ENCODE measurements around the gene PTPRG. TPM values are rescaled to one million over a fixed set of nuclear protein-coding genes. Genes with fewer than 3 reads are reported as not detected.

The PTPRG gene
- polyA plus RNA-seq, 1 donor (not counting 4 experiments of a cell fraction or from before 2014, with no cell fraction given): 12.1 TPM

DNA sequence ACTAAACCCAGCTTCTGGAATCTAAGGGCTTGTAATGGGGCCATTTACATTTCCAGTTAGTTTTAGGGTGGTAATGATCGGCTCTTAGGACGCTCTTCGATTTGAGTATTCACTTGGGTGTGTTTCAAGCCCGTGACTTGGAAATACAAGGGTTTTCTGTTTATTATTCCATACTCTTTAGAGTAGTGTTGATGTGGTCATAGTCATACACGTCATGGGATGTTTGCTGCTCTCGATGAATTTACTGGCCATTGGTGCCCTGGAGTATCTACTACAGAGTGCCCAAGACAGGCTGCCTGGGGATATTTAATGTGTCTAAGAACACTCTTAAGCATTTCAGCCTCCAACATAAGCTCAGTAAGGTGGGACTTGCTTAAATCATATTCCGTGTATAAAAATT lies 64.1 kb downstream of the PTPRG start:
- Histone ChIP-seq H3K9me3 (ENCODE audit: control insufficient read depth, low read depth, low read length) (no peaks in the 10 kb centered on the region), H3K27ac (ENCODE audit: control insufficient read depth, insufficient read depth, low read length) (no peak overlapping the region), H4K20me1 (ENCODE audit: control insufficient read depth, extremely low read depth, insufficient read depth, low read length) (no peaks in the 10 kb centered on the region), H3K9me1 (ENCODE audit: control insufficient read depth, extremely low read depth, insufficient read depth, low read length) (no peaks in the 10 kb centered on the region), H3K9ac (ENCODE audit: control insufficient read depth, extremely low read depth, insufficient read depth, low read length) (no peak overlapping the region), H3K4me2 (ENCODE audit: control insufficient read depth, extremely low read depth, insufficient read depth, low read depth, low read length) (no peak overlapping the region), H3K27me3 (ENCODE audit: control insufficient read depth, extremely low read depth, insufficient read depth, low read length) (no peaks in the 10 kb centered on the region), H3K4me1 (ENCODE audit: control insufficient read depth, extremely low read depth, insufficient read depth, low read length) (peaks cover 16% of the 10 kb centered on the region), H3K4me3 (ENCODE audit: control insufficient read depth in 2 of 3, extremely low read depth in 1 of 3, insufficient read depth in 2 of 3, low read depth in 1 of 3, low read length in 3 of 3) (no peak overlapping the region), H3K79me2 (ENCODE audit: control insufficient read depth, insufficient read depth, low read length) (no peaks in the 10 kb centered on the region), H3K36me3 (ENCODE audit: control insufficient read depth in 2 of 2, extremely low read depth in 1 of 2, insufficient read depth in 2 of 2, low read length in 2 of 2) (peaks cover 0 to 6% of the 10 kb centered on the region in 2 experiments), H2AFZ (ENCODE audit: control insufficient read depth, low read length) (no peak overlapping the region)
- no peak for FAIRE-seq
- dilution Hi-C loops (cut with MboI; ENCODE audit: extremely low pct_ligation_motif_present, low sequenced_read_pairs): no loop called here
- DNase-seq (ENCODE audit: low read depth, low spot score): no peak
- no peak for TF ChIP-seq EZH2 (IDR thresholded peaks at IDR 0.05; ENCODE audit: low read length)
- TF ChIP-seq, protein P1, sequence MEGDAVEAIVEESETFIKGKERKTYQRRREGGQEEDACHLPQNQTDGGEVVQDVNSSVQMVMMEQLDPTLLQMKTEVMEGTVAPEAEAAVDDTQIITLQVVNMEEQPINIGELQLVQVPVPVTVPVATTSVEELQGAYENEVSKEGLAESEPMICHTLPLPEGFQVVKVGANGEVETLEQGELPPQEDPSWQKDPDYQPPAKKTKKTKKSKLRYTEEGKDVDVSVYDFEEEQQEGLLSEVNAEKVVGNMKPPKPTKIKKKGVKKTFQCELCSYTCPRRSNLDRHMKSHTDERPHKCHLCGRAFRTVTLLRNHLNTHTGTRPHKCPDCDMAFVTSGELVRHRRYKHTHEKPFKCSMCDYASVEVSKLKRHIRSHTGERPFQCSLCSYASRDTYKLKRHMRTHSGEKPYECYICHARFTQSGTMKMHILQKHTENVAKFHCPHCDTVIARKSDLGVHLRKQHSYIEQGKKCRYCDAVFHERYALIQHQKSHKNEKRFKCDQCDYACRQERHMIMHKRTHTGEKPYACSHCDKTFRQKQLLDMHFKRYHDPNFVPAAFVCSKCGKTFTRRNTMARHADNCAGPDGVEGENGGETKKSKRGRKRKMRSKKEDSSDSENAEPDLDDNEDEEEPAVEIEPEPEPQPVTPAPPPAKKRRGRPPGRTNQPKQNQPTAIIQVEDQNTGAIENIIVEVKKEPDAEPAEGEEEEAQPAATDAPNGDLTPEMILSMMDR (optimal IDR thresholded peaks at IDR 0.05 in 1 of 3, IDR thresholded peaks at IDR 0.05 in 1 of 3, conservative IDR thresholded peaks at IDR 0.05 in 1 of 3; ENCODE audit: extremely low read depth in 1 of 3, insufficient read depth in 2 of 3, low read length in 3 of 3): no peak

DNA sequence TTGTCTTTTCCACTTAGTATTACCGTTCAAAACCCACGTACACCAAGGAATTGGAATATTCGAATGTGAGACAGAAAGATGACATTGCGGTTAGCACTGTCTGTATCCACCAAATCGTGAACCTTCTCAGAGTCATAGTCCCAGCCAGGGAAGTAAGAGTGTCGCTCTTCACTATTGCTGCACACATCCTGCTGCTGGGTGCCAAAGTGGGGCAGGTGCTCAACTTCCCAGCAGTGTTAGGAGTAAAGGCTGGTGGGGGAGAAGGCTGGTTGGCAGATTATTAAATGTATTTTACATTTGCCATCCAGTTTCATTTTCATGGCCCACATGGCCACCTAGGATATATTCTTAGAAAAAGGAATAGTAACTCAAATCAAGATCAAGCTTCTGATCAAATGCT lies 65.1 kb downstream of the PTPRG start:
- Histone ChIP-seq H3K4me2 (ENCODE audit: control insufficient read depth, extremely low read depth, insufficient read depth, low read depth, low read length) (no peak overlapping the region), H3K27ac (ENCODE audit: control insufficient read depth, insufficient read depth, low read length) (no peak overlapping the region), H2AFZ (ENCODE audit: control insufficient read depth, low read length) (no peak overlapping the region), H3K27me3 (ENCODE audit: control insufficient read depth, extremely low read depth, insufficient read depth, low read length) (no peaks in the 10 kb centered on the region), H3K9me1 (ENCODE audit: control insufficient read depth, extremely low read depth, insufficient read depth, low read length) (no peaks in the 10 kb centered on the region), H4K20me1 (ENCODE audit: control insufficient read depth, extremely low read depth, insufficient read depth, low read length) (no peaks in the 10 kb centered on the region), H3K79me2 (ENCODE audit: control insufficient read depth, insufficient read depth, low read length) (no peaks in the 10 kb centered on the region), H3K4me1 (ENCODE audit: control insufficient read depth, extremely low read depth, insufficient read depth, low read length) (peaks cover 16% of the 10 kb centered on the region), H3K9ac (ENCODE audit: control insufficient read depth, extremely low read depth, insufficient read depth, low read length) (no peak overlapping the region), H3K9me3 (ENCODE audit: control insufficient read depth, low read depth, low read length) (no peaks in the 10 kb centered on the region), H3K4me3 (ENCODE audit: control insufficient read depth in 2 of 3, extremely low read depth in 1 of 3, insufficient read depth in 2 of 3, low read depth in 1 of 3, low read length in 3 of 3) (no peak overlapping the region), H3K36me3 (ENCODE audit: control insufficient read depth in 2 of 2, extremely low read depth in 1 of 2, insufficient read depth in 2 of 2, low read length in 2 of 2) (peaks cover 0 to 6% of the 10 kb centered on the region in 2 experiments)
- FAIRE-seq (no peak), DNase-seq (ENCODE audit: low read depth, low spot score) (no peak)
- dilution Hi-C loops (cut with MboI; ENCODE audit: extremely low pct_ligation_motif_present, low sequenced_read_pairs): no loop called here
- TF ChIP-seq, protein P1 (optimal IDR thresholded peaks at IDR 0.05 in 1 of 3, IDR thresholded peaks at IDR 0.05 in 1 of 3, conservative IDR thresholded peaks at IDR 0.05 in 1 of 3; ENCODE audit: extremely low read depth in 1 of 3, insufficient read depth in 2 of 3, low read length in 3 of 3): no peak
- TF ChIP-seq EZH2 (IDR thresholded peaks at IDR 0.05; ENCODE audit: low read length): no peak

Data from keratinocyte (primary cell).